Left lung (tissue), 14 donors: Measurements from ENCODE around the gene CHAT. TPM values are rescaled to one million over a fixed set of nuclear protein-coding genes. Genes with fewer than 3 reads are reported as not detected.

Experiments
- ATAC-seq: fragments of 200-7000 bp; cut with Tn5 transposase; one replicate; pipeline ENCODE4 v1.9.1; 2020; ENCODE audit warnings: moderate library complexity
- DNase-seq, 4 donors: peaks; one replicate each; pipeline ENCODE4 v3.0.0-alpha.2; 2013 to 2020
- H3K27ac ChIP-seq, 2 donors: fragments of 200-600 bp; sonication (generic) in 1 of 2; one replicate each; pipeline versions ENCODE4 v1.5.0 to v1.8.0; 2020 to 2021
- H3K27me3 ChIP-seq, 2 donors: fragments of 200-600 bp; sonication (generic) in 1 of 2; one replicate each; pipeline versions ENCODE4 v1.5.0 to v1.8.0; 2020 to 2021
- H3K36me3 ChIP-seq, 2 donors: fragments of 200-600 bp; sonication (generic) in 1 of 2; one replicate each; pipeline versions ENCODE4 v1.5.0 to v1.8.0; 2020 to 2021
- H3K4me1 ChIP-seq, 2 donors: fragments of 200-600 bp; one replicate each; pipeline ENCODE4 v1.8.0; 2021
- H3K4me3 ChIP-seq, 2 donors: fragments of 200-600 bp; sonication (generic) in 1 of 2; one replicate each; pipeline versions ENCODE4 v1.5.0 to v1.8.0; 2020 to 2021; ENCODE audit warnings: mild to moderate bottlenecking in 1 of 2
- H3K9me3 ChIP-seq, 2 donors: fragments of 200-600 bp; sonication (generic) in 1 of 2; one replicate each; pipeline versions ENCODE4 v1.5.0 to v1.8.0; 2020 to 2021
- intact Hi-C, 2 donors: fragments of 100-400 bp; cut with DNase I; formaldehyde crosslinking; loops; one replicate each; pipeline versions ENCODE4 v1.11.2 to v1.14.2; 2022
- long read RNA-seq, 12 donors: library from polyadenylated mRNA in 2 of 12; unstranded in 2 of 12; transcript quantifications; one replicate each; pipeline ENCODE4 v2.0.0 and lab custom pipeline, GENCODE V29; 2019 to 2026
- polyA plus RNA-seq, 6 donors: library from polyadenylated mRNA; unstranded; fragments of 120-200 nt; gene quantifications; one replicate each; pipeline ENCODE4 v1.2.1, GENCODE V29; 2013; ENCODE audit not compliant: insufficient read length in 6 of 6
- total RNA-seq, 2 donors: library from RNA; stranded (reverse); fragmentation: NEBNext Ultra II Directional; extraction: Animal tissue kit (Norgen Biotek cat#: 25700); gene quantifications; one replicate each; pipeline ENCODE4 v1.2.1, GENCODE V29; 2021
- TF ChIP-seq, protein P1 (sequence below), 2 donors: fragments of 200-600 bp; sonication (generic) in 1 of 2; IDR thresholded peaks; one replicate each; pipeline versions ENCODE4 v1.5.0 to v1.8.0; 2021; ENCODE audit warnings: antibody characterized with exemption in 2 of 2
- donor health status: DM: no; HTN: yes; CAD: no.
- donor health status: DM: no; HTN: no; CAD: no.

Gene CHAT
- total RNA-seq (not detected), polyA plus RNA-seq (not detected)
- long read RNA-seq, donor 1: 0 reads
- long read RNA-seq, donor 2: 0 reads
- long read RNA-seq, donor 3: 0 reads
- long read RNA-seq, donor 4: 0 reads
- long read RNA-seq, donor 5: 0 reads
- long read RNA-seq, donor 6: 0 reads
- long read RNA-seq, donor 7: 0 reads
- long read RNA-seq, donor 8: 0 reads
- long read RNA-seq, donor 9: 0 reads
- long read RNA-seq, donor 10: 0 reads
- long read RNA-seq, donor 11: 0 reads
- long read RNA-seq, donor 12: 0 reads

DNA sequence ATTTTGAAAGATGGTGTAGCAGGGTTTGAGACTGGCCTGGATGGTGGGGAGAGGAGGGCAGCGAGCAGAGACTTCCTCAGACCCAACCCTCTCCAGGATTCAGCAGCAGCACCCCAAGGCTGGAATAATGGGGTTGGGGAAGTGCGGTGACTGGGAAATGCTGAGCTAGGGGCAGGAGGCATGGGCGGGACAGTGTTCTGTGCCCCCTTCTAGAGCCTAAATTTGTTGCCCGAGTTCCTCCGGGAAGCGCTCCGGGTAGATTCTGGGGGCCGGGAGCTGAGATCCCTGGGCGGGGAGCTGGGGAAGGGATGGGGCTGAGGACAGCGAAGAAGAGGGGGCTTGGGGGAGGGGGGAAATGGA, at the start of gene CHAT:
CHAT (plus strand) TSS at position 156 of the 360 bp plus-strand sequence; CDS start at position 309, 153 bp downstream.
- H3K27me3 ChIP-seq: peaks cover 59 to 100% of the 10 kb centered on the region in 2 donors
- no peaks in the 10 kb centered on the region for H3K9me3 ChIP-seq
- no peak within 1 kb of the TSS for H3K4me3 ChIP-seq
- ATAC-seq (no peak), DNase-seq (no peak)
- no peaks in the 10 kb centered on the region for H3K36me3 ChIP-seq
- TF ChIP-seq, protein P1, sequence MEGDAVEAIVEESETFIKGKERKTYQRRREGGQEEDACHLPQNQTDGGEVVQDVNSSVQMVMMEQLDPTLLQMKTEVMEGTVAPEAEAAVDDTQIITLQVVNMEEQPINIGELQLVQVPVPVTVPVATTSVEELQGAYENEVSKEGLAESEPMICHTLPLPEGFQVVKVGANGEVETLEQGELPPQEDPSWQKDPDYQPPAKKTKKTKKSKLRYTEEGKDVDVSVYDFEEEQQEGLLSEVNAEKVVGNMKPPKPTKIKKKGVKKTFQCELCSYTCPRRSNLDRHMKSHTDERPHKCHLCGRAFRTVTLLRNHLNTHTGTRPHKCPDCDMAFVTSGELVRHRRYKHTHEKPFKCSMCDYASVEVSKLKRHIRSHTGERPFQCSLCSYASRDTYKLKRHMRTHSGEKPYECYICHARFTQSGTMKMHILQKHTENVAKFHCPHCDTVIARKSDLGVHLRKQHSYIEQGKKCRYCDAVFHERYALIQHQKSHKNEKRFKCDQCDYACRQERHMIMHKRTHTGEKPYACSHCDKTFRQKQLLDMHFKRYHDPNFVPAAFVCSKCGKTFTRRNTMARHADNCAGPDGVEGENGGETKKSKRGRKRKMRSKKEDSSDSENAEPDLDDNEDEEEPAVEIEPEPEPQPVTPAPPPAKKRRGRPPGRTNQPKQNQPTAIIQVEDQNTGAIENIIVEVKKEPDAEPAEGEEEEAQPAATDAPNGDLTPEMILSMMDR (IDR thresholded peaks at IDR 0.05): no peak
- intact Hi-C loops: no loop called here
- H3K27ac ChIP-seq: no peak within 1 kb of the TSS
- H3K4me1 ChIP-seq: peaks cover 5 to 14% of the 10 kb centered on the region in 2 donors

DNA sequence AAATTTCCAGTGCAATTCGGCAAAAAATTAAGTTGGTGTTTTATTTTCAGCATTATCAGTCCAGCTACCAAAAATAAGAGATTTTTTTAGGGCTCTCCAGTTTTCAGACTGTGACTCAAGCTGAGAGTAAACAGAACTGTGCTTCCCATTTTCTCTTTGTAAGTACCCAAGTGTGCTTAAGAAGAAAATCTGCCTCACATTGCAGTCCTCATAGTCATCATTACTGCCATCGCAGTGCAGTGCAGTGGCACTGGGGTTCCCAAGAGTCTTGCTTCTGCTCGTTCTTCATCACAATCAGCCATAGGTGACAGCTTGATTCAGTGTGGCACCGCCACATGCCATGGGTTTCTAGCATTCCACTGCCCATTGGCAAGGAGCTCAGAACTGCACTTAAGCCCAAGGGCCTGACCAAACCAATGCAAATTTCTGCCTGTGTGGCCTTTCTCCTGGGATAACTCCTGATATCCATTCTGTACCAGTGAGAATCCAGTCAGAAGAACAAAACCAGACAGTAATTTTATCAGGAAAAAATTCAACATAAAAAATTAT, 49.3 kb upstream of the CHAT start:
- H3K27ac ChIP-seq: no peak overlapping the region
- no peaks in the 10 kb centered on the region for H3K27me3 ChIP-seq
- H3K4me3 ChIP-seq: no peak overlapping the region
- peaks cover 0 to 4% of the 10 kb centered on the region in 2 donors for H3K9me3 ChIP-seq
- TF ChIP-seq, protein P1 (IDR thresholded peaks at IDR 0.05): no peak
- H3K4me1 ChIP-seq: no peaks in the 10 kb centered on the region
- DNase-seq: no peak
- ATAC-seq: peak; percentile 47
- no peaks in the 10 kb centered on the region for H3K36me3 ChIP-seq
- intact Hi-C loops: no loop called here

DNA sequence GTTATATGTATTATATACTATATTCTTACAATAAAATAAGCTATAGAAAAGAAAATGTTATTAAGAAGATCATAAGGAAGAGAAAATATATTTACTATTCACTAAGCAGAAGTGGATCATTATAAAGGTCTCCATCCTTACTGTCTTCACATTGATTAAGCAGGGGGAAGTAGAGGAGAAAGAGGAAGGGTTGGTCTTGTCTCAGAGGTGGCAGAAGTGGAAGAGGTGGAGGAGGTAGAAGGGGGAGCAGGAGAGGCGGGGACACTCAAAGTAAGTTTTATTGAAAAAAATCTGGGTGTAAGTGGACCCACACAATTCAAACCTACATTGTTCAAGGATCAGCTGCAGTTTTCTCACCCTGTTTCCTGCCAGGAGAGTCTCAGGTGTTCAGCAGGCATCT, 46.0 kb upstream of the CHAT start:
- Histone ChIP-seq H3K27me3 (no peaks in the 10 kb centered on the region), H3K27ac (no peak overlapping the region), H3K9me3 (peaks cover 0 to 4% of the 10 kb centered on the region in 2 donors), H3K36me3 (no peaks in the 10 kb centered on the region), H3K4me1 (no peaks in the 10 kb centered on the region), H3K4me3 (no peak overlapping the region)
- ATAC-seq (no peak), DNase-seq (no peak)
- TF ChIP-seq, protein P1 (IDR thresholded peaks at IDR 0.05): no peak
- intact Hi-C loops: no loop called here

DNA sequence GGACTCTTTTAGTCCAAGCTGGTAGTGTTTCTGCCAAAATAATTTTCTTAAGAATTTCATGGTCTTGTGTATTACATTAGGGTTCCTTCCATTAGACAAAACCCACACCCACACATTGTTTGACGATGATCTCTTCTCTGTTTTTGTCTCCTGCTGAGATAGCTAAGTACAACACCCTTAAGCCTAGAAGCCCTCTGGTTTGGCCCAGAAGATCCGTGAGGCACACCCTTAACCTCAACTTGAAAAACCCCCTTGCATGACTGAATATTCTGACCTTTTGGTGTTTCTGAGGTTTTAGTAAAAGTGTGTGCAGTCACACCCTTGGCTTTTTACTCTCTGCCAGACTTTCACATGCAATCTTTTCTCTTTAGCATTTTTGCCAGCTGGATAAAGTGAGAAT, 45.6 kb upstream of the CHAT start:
- Histone ChIP-seq H3K9me3 (peaks cover 0 to 4% of the 10 kb centered on the region in 2 donors), H3K4me3 (no peak overlapping the region), H3K27ac (no peak overlapping the region), H3K36me3 (no peaks in the 10 kb centered on the region), H3K4me1 (no peaks in the 10 kb centered on the region), H3K27me3 (no peaks in the 10 kb centered on the region)
- ATAC-seq: peak; percentile 67
- intact Hi-C loops: no loop called here
- no peak for DNase-seq
- TF ChIP-seq, protein P1 (IDR thresholded peaks at IDR 0.05): no peak

DNA sequence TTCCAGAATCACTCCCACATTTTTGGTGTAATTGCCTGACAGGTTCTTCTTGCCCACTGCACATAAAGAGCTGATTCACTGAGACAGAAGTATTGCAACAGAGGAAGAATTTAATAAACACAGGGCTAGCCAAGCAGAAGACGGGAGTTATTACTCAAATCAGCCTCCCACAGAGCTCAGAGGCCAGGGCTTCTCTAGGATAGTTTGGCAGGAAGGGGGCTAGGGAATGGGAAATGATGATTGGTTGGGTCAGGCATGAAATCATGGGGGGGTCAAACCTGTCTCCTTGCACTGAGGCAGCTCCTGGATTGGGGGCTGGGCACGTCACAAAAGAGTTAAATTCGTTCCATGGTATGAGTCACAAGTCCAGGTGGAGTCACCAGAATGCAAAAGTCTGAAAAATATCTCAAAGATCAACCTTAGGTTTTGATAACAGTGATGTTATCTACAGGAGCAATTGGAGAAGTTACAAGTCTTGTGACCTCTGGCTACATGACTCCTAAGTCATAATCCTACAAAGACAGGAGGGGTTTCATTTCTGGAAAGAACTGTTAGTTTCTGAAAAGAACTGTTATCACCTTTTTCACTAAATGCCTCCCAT, 44.7 kb upstream of the CHAT start:
- Histone ChIP-seq H3K27me3 (no peaks in the 10 kb centered on the region), H3K4me3 (no peak overlapping the region), H3K4me1 (no peaks in the 10 kb centered on the region), H3K27ac (no peak overlapping the region), H3K9me3 (peaks cover 0 to 4% of the 10 kb centered on the region in 2 donors), H3K36me3 (no peaks in the 10 kb centered on the region)
- intact Hi-C loops: no loop called here
- peak; percentile 51 for ATAC-seq
- TF ChIP-seq, protein P1 (IDR thresholded peaks at IDR 0.05): no peak
- DNase-seq: no peak
